ENCODE results near the gene FCRLB.

GRCh38 chr1:161718559-161719324 is 2.6 kb upstream of the FCRLB start:
- TF ChIP-seq CTCF (IDR thresholded peaks at IDR 0.05) (no peak), POLR2A (IDR thresholded peaks at IDR 0.05) (no peak)
